Fibroblast of lung (primary cell): Measurements from ENCODE around the gene SYT7. TPM values are rescaled to one million over a fixed set of nuclear protein-coding genes. Genes with fewer than 3 reads are reported as not detected.

Source experiments
- DNase-seq, 2 donors: peaks; one replicate each; pipeline versions ENCODE4 v3.0.0 to v3.0.0-alpha.2; 2010; ENCODE audit warnings: low read depth in 2 of 2
- H2AFZ ChIP-seq: 2 replicates; pipeline ENCODE4 v1.5.1; 2012; ENCODE audit warnings: low read length, control low read depth, inconsistent platforms
- H3K27ac ChIP-seq: 2 replicates; pipeline ENCODE4 v1.5.1; 2011; ENCODE audit warnings: low read length, control low read depth; ENCODE audit not compliant: insufficient read depth
- H3K27me3 ChIP-seq: 2 replicates; pipeline ENCODE4 v1.5.1; 2011; ENCODE audit warnings: mild to moderate bottlenecking, low read length; ENCODE audit not compliant: control insufficient read depth, insufficient read depth
- H3K36me3 ChIP-seq: 2 replicates; pipeline ENCODE4 v1.5.1; 2011; ENCODE audit warnings: low read length; ENCODE audit not compliant: control insufficient read depth, insufficient read depth
- H3K4me1 ChIP-seq: 2 replicates; pipeline ENCODE4 v1.5.1; 2011; ENCODE audit warnings: low read length; ENCODE audit not compliant: control insufficient read depth, insufficient read depth; ENCODE audit errors: extremely low read depth
- H3K4me2 ChIP-seq: 2 replicates; pipeline ENCODE4 v1.5.1; 2011; ENCODE audit warnings: low read length, control low read depth; ENCODE audit not compliant: insufficient read depth; ENCODE audit errors: extremely low read depth
- H3K4me3 ChIP-seq, 4 experiments: fragments of 200-600 bp in 1 of 4; sonication (generic) in 1 of 4; replicated peaks in 1 of 4; 2 replicates each; pipeline ENCODE4 v1.5.1; 2011 to 2016; ENCODE audit warnings: low read length in 4 of 4, low read depth in 3 of 4, mild to moderate bottlenecking in 3 of 4, control low read depth in 2 of 4, inconsistent platforms in 1 of 4, mixed read lengths in 1 of 4; ENCODE audit not compliant: insufficient read depth in 1 of 4; ENCODE audit errors: control extremely low read depth in 1 of 4
- H3K79me2 ChIP-seq: 2 replicates; pipeline ENCODE4 v1.5.1; 2012; ENCODE audit warnings: mild to moderate bottlenecking, low read length, inconsistent platforms; ENCODE audit not compliant: control insufficient read depth, insufficient read depth
- H3K9ac ChIP-seq: 2 replicates; pipeline ENCODE4 v1.5.1; 2011; ENCODE audit warnings: mild to moderate bottlenecking, low read length, control low read depth; ENCODE audit not compliant: insufficient read depth
- H3K9me3 ChIP-seq: 2 replicates; pipeline ENCODE4 v1.5.1; 2012; ENCODE audit warnings: low read depth, low read length; ENCODE audit not compliant: control insufficient read depth, insufficient read depth
- H4K20me1 ChIP-seq: 2 replicates; pipeline ENCODE4 v1.5.1; 2011; ENCODE audit warnings: low read length; ENCODE audit not compliant: control insufficient read depth, insufficient read depth; ENCODE audit errors: extremely low read depth
- EZH2 ChIP-seq: IDR thresholded peaks from 2 replicates; pipeline ENCODE4 v1.5.1; 2012; ENCODE audit warnings: low read length, control low read depth, mild to moderate bottlenecking; ENCODE audit errors: missing control alignments
- polyA plus RNA-seq, 2 donors: library from polyadenylated mRNA; depleted of rRNA in 1 of 2; stranded (reverse) in 1 of 2; unstranded in 1 of 2; fragments of >200 nt; gene quantifications; 2 replicates each; pipeline ENCODE4 v1.2.1, GENCODE V29; 2011 to 2012; ENCODE audit warnings: missing spikeins in 1 of 2
- total RNA-seq: library from RNA; depleted of rRNA; stranded (reverse); fragments of >200 nt; gene quantifications from 2 replicates; pipeline ENCODE4 v1.2.1, GENCODE V29; 2014
- TF ChIP-seq, protein P1 (sequence below), 2 donors: IDR thresholded peaks in 1 of 2; conservative IDR thresholded peaks in 1 of 2; 1 replicate in 1 of 2; 2 replicates in 1 of 2; pipeline ENCODE4 v1.5.1; 2011 to 2012; ENCODE audit warnings: low read length in 2 of 2, control low read depth in 1 of 2, inconsistent platforms in 1 of 2, low read depth in 1 of 2, mild to moderate bottlenecking in 1 of 2

SYT7 gene
- total and polyA plus RNA-seq, 2 donors (not counting 1 experiment from before 2014, with no cell fraction given): 2.5 to 25.9 TPM

DNA sequence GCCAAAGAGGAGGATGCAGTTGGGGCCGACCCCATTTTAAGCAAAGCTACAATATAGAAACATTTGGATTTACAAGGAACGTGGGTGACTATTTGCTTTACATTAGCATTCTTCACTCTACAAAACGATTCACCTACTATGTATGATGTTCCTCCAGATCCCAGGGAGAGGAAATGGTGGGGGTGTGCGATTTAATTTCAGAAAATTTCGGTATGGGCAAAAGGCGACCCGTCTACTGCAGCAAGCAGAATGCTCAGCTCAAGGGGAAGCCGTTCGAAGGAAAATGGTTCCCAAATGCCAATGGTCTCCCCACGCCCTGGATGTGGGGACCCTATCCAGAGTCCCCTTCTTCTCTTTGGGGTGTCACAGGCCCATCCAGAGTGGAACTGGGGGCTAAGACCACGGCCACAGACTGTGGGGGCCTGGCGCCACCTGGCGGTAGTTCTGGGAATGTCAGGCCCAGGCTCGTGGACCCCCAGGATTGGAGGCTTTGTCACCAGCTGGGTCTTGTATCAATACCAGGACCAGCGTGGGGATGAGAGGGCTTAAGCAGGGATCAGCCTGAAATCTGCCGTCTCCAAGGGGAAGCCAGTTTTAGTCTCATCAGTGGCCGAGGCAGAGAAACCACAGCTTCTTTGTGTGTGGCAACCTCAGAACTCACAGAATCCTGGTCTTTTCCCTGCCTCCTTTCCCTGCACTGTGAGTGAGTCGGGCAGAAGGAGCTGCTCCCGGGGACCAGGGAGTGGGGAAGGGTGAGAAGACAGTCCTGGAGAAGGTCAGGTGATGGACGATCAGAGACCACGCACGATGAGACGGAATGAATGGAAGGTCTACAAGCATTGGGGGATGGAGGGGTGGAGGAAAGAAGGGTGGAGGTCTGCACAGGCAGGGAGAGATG is 64.0 kb downstream of the SYT7 start:
- Histone ChIP-seq H4K20me1 (no peaks in the 10 kb centered on the region), H3K9me3 (no peaks in the 10 kb centered on the region), H3K27me3 (peaks cover 3% of the 10 kb centered on the region), H3K36me3 (no peaks in the 10 kb centered on the region), H3K79me2 (no peaks in the 10 kb centered on the region), H3K9ac (no peak overlapping the region), H3K4me1 (no peaks in the 10 kb centered on the region), H3K27ac (no peak overlapping the region), H3K4me3 (no peak overlapping the region), H3K4me2 (peak overlapping the region; percentile 25), H2AFZ (no peak overlapping the region)
- peak; percentile 14 to 25 for DNase-seq
- TF ChIP-seq EZH2: no peak
- TF ChIP-seq, protein P1, sequence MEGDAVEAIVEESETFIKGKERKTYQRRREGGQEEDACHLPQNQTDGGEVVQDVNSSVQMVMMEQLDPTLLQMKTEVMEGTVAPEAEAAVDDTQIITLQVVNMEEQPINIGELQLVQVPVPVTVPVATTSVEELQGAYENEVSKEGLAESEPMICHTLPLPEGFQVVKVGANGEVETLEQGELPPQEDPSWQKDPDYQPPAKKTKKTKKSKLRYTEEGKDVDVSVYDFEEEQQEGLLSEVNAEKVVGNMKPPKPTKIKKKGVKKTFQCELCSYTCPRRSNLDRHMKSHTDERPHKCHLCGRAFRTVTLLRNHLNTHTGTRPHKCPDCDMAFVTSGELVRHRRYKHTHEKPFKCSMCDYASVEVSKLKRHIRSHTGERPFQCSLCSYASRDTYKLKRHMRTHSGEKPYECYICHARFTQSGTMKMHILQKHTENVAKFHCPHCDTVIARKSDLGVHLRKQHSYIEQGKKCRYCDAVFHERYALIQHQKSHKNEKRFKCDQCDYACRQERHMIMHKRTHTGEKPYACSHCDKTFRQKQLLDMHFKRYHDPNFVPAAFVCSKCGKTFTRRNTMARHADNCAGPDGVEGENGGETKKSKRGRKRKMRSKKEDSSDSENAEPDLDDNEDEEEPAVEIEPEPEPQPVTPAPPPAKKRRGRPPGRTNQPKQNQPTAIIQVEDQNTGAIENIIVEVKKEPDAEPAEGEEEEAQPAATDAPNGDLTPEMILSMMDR (conservative IDR thresholded peaks at IDR 0.05 in 1 of 2, IDR thresholded peaks at IDR 0.05 in 1 of 2; ENCODE audit: low read depth in 1 of 2, low read length in 2 of 2): peak; percentile 95 to 99

- TF ChIP-seq, protein P1 (conservative IDR thresholded peaks at IDR 0.05 in 1 of 2, IDR thresholded peaks at IDR 0.05 in 1 of 2; ENCODE audit: low read depth in 1 of 2, low read length in 2 of 2): no peak
- TF ChIP-seq EZH2: no peak
- Histone ChIP-seq H3K9ac (no peak overlapping the region), H3K9me3 (no peaks in the 10 kb centered on the region), H2AFZ (no peak overlapping the region), H3K27ac (no peak overlapping the region), H4K20me1 (no peaks in the 10 kb centered on the region), H3K4me1 (no peaks in the 10 kb centered on the region), H3K79me2 (no peaks in the 10 kb centered on the region), H3K4me3 (no peak overlapping the region), H3K4me2 (peak overlapping the region; percentile 25), H3K36me3 (no peaks in the 10 kb centered on the region), H3K27me3 (no peaks in the 10 kb centered on the region)
- no peak for DNase-seq
Observed at GRCh38 chr11:61516191-61516590, 64.7 kb downstream of the SYT7 start.

- no peak overlapping the region for H3K9ac ChIP-seq
- TF ChIP-seq, protein P1 (conservative IDR thresholded peaks at IDR 0.05 in 1 of 2, IDR thresholded peaks at IDR 0.05 in 1 of 2; ENCODE audit: low read depth in 1 of 2, low read length in 2 of 2): no peak
- TF ChIP-seq EZH2: no peak
- H3K9me3 ChIP-seq: no peaks in the 10 kb centered on the region
- no peaks in the 10 kb centered on the region for H3K4me1 ChIP-seq
- H2AFZ ChIP-seq: no peak overlapping the region
- H3K4me2 ChIP-seq: no peak overlapping the region
- H3K79me2 ChIP-seq: no peaks in the 10 kb centered on the region
- H3K27me3 ChIP-seq: no peaks in the 10 kb centered on the region
- no peak for DNase-seq
- H3K4me3 ChIP-seq: no peak overlapping the region
- no peaks in the 10 kb centered on the region for H3K36me3 ChIP-seq
- H4K20me1 ChIP-seq: no peaks in the 10 kb centered on the region
- H3K27ac ChIP-seq: no peak overlapping the region
Observed at GRCh38 chr11:61515686-61516085, 65.2 kb downstream of the SYT7 start.
